HUES6 (cell line): Measurements from ENCODE around the gene RAMACL.

ENCODE experiments used
- H3K27ac ChIP-seq: 2 replicates; pipeline ENCODE4 v1.7.0; 2013; ENCODE audit warnings: low read depth, mild to moderate bottlenecking, low read length, inconsistent platforms
- H3K27me3 ChIP-seq: 2 replicates; pipeline ENCODE4 v1.6.1; 2013; ENCODE audit warnings: low read length; ENCODE audit not compliant: control insufficient read depth, insufficient read depth
- H3K36me3 ChIP-seq: 2 replicates; pipeline ENCODE4 v1.6.1; 2013; ENCODE audit warnings: low read length; ENCODE audit not compliant: control insufficient read depth, insufficient read depth
- H3K4me1 ChIP-seq: 2 replicates; pipeline ENCODE4 v1.6.1; 2013; ENCODE audit warnings: low read length; ENCODE audit not compliant: control insufficient read depth, insufficient read depth
- H3K4me3 ChIP-seq: 2 replicates; pipeline ENCODE4 v1.5.1; 2013; ENCODE audit warnings: low read depth, low read length
- H3K9ac ChIP-seq: one replicate; pipeline ENCODE4 v1.6.1; 2013; ENCODE audit warnings: mild to moderate bottlenecking, low read length
- H3K9me3 ChIP-seq: 2 replicates; pipeline ENCODE4 v1.6.1; 2013; ENCODE audit warnings: low read depth, low read length; ENCODE audit not compliant: control insufficient read depth, insufficient read depth

Gene RAMACL

GRCh38 chr6:166570929-166571713 is 15.4 kb downstream of the RAMACL start:
- no peak overlapping the region for H3K27ac ChIP-seq
- H3K9ac ChIP-seq = no peak overlapping the region
- no peaks in the 10 kb centered on the region for H3K36me3 ChIP-seq
- no peaks in the 10 kb centered on the region for H3K27me3 ChIP-seq
- no peak overlapping the region for H3K4me3 ChIP-seq
- peaks cover 3% of the 10 kb centered on the region; the same call in 1 of the 2 replicates for H3K9me3 ChIP-seq
- peaks cover 16% of the 10 kb centered on the region for H3K4me1 ChIP-seq

GRCh38 chr6:166569206-166569605 is 17.3 kb downstream of the RAMACL start:
- Histone ChIP-seq H3K9ac (no peak overlapping the region), H3K27me3 (no peaks in the 10 kb centered on the region), H3K4me3 (no peak overlapping the region), H3K36me3 (no peaks in the 10 kb centered on the region), H3K27ac (no peak overlapping the region), H3K9me3 (no peaks in the 10 kb centered on the region), H3K4me1 (peaks cover 16% of the 10 kb centered on the region)

GRCh38 chr6:166567813-166568212 is 18.7 kb downstream of the RAMACL start:
- no peaks in the 10 kb centered on the region for H3K9me3 ChIP-seq
- H3K9ac ChIP-seq = no peak overlapping the region
- no peaks in the 10 kb centered on the region for H3K36me3 ChIP-seq
- no peaks in the 10 kb centered on the region for H3K27me3 ChIP-seq
- H3K27ac ChIP-seq = no peak overlapping the region
- H3K4me3 ChIP-seq = no peak overlapping the region
- peaks cover 12% of the 10 kb centered on the region for H3K4me1 ChIP-seq

GRCh38 chr6:166567107-166567506 is 19.4 kb downstream of the RAMACL start:
- Histone ChIP-seq H3K9me3 (no peaks in the 10 kb centered on the region), H3K36me3 (no peaks in the 10 kb centered on the region), H3K4me3 (no peak overlapping the region), H3K27ac (no peak overlapping the region), H3K27me3 (no peaks in the 10 kb centered on the region), H3K9ac (no peak overlapping the region), H3K4me1 (peaks cover 5% of the 10 kb centered on the region)

GRCh38 chr6:166566026-166567011 is 20.2 kb downstream of the RAMACL start:
- no peak overlapping the region for H3K27ac ChIP-seq
- H3K27me3 ChIP-seq = no peaks in the 10 kb centered on the region
- H3K4me1 ChIP-seq = peaks cover 4% of the 10 kb centered on the region
- no peaks in the 10 kb centered on the region for H3K36me3 ChIP-seq
- no peak overlapping the region for H3K9ac ChIP-seq
- H3K9me3 ChIP-seq = no peaks in the 10 kb centered on the region
- H3K4me3 ChIP-seq = no peak overlapping the region

- no peaks in the 10 kb centered on the region for H3K9me3 ChIP-seq
- H3K27ac ChIP-seq = no peak overlapping the region
- no peak overlapping the region for H3K9ac ChIP-seq
- no peak overlapping the region for H3K4me3 ChIP-seq
- H3K27me3 ChIP-seq = no peaks in the 10 kb centered on the region
- no peaks in the 10 kb centered on the region for H3K36me3 ChIP-seq
- H3K4me1 ChIP-seq = peaks cover 4% of the 10 kb centered on the region; the same call in 1 of the 2 replicates
Measured at GRCh38 chr6:166565084-166565967, 21.2 kb downstream of the RAMACL start.

GRCh38 chr6:166563805-166564204 is 22.7 kb downstream of the RAMACL start:
- Histone ChIP-seq H3K4me1 (peaks cover 4% of the 10 kb centered on the region; the same call in 1 of the 2 replicates), H3K4me3 (no peak overlapping the region), H3K27me3 (no peaks in the 10 kb centered on the region), H3K9ac (no peak overlapping the region), H3K9me3 (peaks cover 6% of the 10 kb centered on the region; the same call in 1 of the 2 replicates), H3K36me3 (no peaks in the 10 kb centered on the region), H3K27ac (no peak overlapping the region)

GRCh38 chr6:166563200-166563599 is 23.3 kb downstream of the RAMACL start:
- Histone ChIP-seq H3K27me3 (no peaks in the 10 kb centered on the region), H3K9ac (no peak overlapping the region), H3K4me3 (no peak overlapping the region), H3K9me3 (peaks cover 6% of the 10 kb centered on the region; the same call in 1 of the 2 replicates), H3K27ac (no peak overlapping the region), H3K4me1 (peaks cover 4% of the 10 kb centered on the region; the same call in 1 of the 2 replicates), H3K36me3 (no peaks in the 10 kb centered on the region)

GRCh38 chr6:166562726-166563125 is 23.8 kb downstream of the RAMACL start:
- no peak overlapping the region for H3K27ac ChIP-seq
- no peak overlapping the region for H3K4me3 ChIP-seq
- H3K27me3 ChIP-seq = no peaks in the 10 kb centered on the region
- H3K9ac ChIP-seq = no peak overlapping the region
- no peaks in the 10 kb centered on the region for H3K36me3 ChIP-seq
- H3K4me1 ChIP-seq = peaks cover 4% of the 10 kb centered on the region; the same call in 1 of the 2 replicates
- H3K9me3 ChIP-seq = peaks cover 6% of the 10 kb centered on the region; the same call in 1 of the 2 replicates

GRCh38 chr6:166561771-166562359 is 24.6 kb downstream of the RAMACL start:
- Histone ChIP-seq H3K27ac (no peak overlapping the region), H3K27me3 (no peaks in the 10 kb centered on the region), H3K9ac (no peak overlapping the region), H3K4me1 (peaks cover 7% of the 10 kb centered on the region; the same call in 1 of the 2 replicates), H3K4me3 (no peak overlapping the region), H3K36me3 (no peaks in the 10 kb centered on the region), H3K9me3 (peaks cover 6% of the 10 kb centered on the region; the same call in 1 of the 2 replicates)
